GM12891 (cell line): ENCODE data around the gene DISP3.

Experiments
- PAX5 ChIP-seq: IDR thresholded peaks from 2 replicates; pipeline ENCODE4 v1.6.1; 2011; ENCODE audit warnings: low read length, moderate library complexity, mild to moderate bottlenecking; ENCODE audit not compliant: insufficient read depth, severe bottlenecking
- POLR2A ChIP-seq: IDR thresholded peaks from 2 replicates; pipeline ENCODE4 v1.6.1; 2011; ENCODE audit warnings: low read depth, low read length, control low read depth
- POLR2AphosphoS5 ChIP-seq: IDR thresholded peaks from 2 replicates; pipeline ENCODE4 v1.6.1; 2011; ENCODE audit warnings: low read depth, low read length, control low read depth
- SPI1 ChIP-seq: IDR thresholded peaks from 2 replicates; pipeline ENCODE4 v1.6.1; 2011; ENCODE audit warnings: low read depth, low read length, control low read depth

GRCh38 chr1:11466416-11466815, 12.5 kb upstream of the DISP3 start:
- TF ChIP-seq POLR2A (no peak), POLR2AphosphoS5 (no peak), SPI1 (no peak), PAX5 (no peak)
